ENCODE measurements around the gene ARSB. TPM values are rescaled to one million over a fixed set of nuclear protein-coding genes. Genes with fewer than 3 reads are reported as not detected.

The ARSB gene
- total RNA-seq, 1 experiment from 2014 or later: 8.4 TPM

DNA sequence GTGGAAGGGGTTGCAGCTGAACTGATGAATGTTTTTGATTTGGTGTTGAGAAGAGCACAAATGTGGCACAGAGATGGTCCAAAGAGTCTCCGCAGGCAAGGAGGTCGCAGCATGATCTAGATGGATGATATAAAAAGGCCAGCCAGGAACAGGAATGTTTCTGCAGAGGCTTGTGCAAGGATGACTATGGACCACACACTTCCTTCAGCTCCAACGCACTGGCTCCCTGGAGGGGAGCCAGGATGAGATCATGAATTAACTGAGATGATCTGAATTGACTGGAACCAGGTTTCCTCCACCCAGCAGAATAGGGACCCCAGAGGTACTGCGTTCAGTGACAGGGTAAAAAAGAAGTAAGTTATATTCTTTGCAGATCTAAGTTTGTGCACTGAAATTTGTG, 89.0 kb downstream of the ARSB start:
- H3K79me2 ChIP-seq (ENCODE audit: low read depth): no peaks in the 10 kb centered on the region
- no peaks in the 10 kb centered on the region for H3K9me3 ChIP-seq (ENCODE audit: insufficient read depth, low read depth)
- intact Hi-C loops (cut with micrococcal nuclease; ENCODE audit: unreplicated experiment): no loop called here
- no peak overlapping the region for H3K4me2 ChIP-seq
- H3K27ac ChIP-seq: no peak overlapping the region
- TF ChIP-seq CTCF (conservative IDR thresholded peaks at IDR 0.05) (no peak), EZH2 (IDR thresholded peaks at IDR 0.05; ENCODE audit: low read depth) (no peak)
- H3K9me2 ChIP-seq (ENCODE audit: insufficient read depth): no peaks in the 10 kb centered on the region
- H3K36me3 ChIP-seq (ENCODE audit: low read depth): no peaks in the 10 kb centered on the region
- ChIA-PET CTCF (no interaction called here), POLR2A (ENCODE audit: unreplicated experiment) (no interaction called here)
- H3K4me1 ChIP-seq (replicated peaks; ENCODE audit: insufficient read depth): 0 out of 2 replicates have a peak, but pooled peaks cover 5% of the 10 kb centered on the region
- H3F3A ChIP-seq (ENCODE audit: insufficient read depth, low read depth): 0 out of 2 replicates have a peak, but pooled peaks cover 5% of the 10 kb centered on the region
- H3K4me3 ChIP-seq: no peak overlapping the region
- H2AFZ ChIP-seq: no peak overlapping the region
- no peaks in the 10 kb centered on the region for H4K20me1 ChIP-seq (ENCODE audit: insufficient read depth)
- no peak for DNase-seq
- BruUV-seq (replicated peaks): no TSS peak
- H3K27me3 ChIP-seq (ENCODE audit: insufficient read depth, low read depth): no peaks in the 10 kb centered on the region

DNA sequence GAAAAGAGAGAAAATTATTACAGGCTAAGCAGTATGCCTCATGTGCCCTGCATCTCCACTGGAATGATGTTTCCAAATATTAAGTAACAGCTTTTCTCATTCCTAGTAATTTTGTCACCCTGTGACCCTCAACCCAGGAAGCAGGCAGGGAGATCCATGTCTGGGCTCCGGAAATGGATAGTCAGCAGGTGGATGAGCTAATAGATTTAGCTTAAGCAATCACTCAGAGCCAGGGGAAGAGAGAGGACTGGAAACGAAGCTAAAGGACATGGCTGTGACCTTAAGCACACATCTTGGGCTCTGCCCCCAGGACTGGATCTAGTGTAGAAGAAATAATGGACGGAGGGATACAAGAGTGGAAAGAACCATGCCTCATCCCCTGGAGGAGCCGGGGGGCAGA, 89.5 kb downstream of the ARSB start:
- Histone ChIP-seq H3F3A (ENCODE audit: insufficient read depth, low read depth) (0 out of 2 replicates have a peak, but pooled peaks cover 5% of the 10 kb centered on the region), H4K20me1 (ENCODE audit: insufficient read depth) (no peaks in the 10 kb centered on the region), H3K27me3 (ENCODE audit: insufficient read depth, low read depth) (no peaks in the 10 kb centered on the region), H3K4me1 (replicated peaks; ENCODE audit: insufficient read depth) (0 out of 2 replicates have a peak, but pooled peaks cover 5% of the 10 kb centered on the region), H3K27ac (no peak overlapping the region), H2AFZ (no peak overlapping the region), H3K79me2 (ENCODE audit: low read depth) (no peaks in the 10 kb centered on the region), H3K4me3 (no peak overlapping the region), H3K36me3 (ENCODE audit: low read depth) (no peaks in the 10 kb centered on the region), H3K9me2 (ENCODE audit: insufficient read depth) (no peaks in the 10 kb centered on the region), H3K4me2 (no peak overlapping the region), H3K9me3 (ENCODE audit: insufficient read depth, low read depth) (no peaks in the 10 kb centered on the region)
- CTCF ChIA-PET: no interaction called here
- intact Hi-C loops (cut with micrococcal nuclease; ENCODE audit: unreplicated experiment): no loop called here
- no TSS peak for BruUV-seq (replicated peaks)
- no peak for DNase-seq
- TF ChIP-seq EZH2 (IDR thresholded peaks at IDR 0.05; ENCODE audit: low read depth) (no peak), CTCF (conservative IDR thresholded peaks at IDR 0.05) (no peak)
- POLR2A ChIA-PET (ENCODE audit: unreplicated experiment): no interaction called here

DNA sequence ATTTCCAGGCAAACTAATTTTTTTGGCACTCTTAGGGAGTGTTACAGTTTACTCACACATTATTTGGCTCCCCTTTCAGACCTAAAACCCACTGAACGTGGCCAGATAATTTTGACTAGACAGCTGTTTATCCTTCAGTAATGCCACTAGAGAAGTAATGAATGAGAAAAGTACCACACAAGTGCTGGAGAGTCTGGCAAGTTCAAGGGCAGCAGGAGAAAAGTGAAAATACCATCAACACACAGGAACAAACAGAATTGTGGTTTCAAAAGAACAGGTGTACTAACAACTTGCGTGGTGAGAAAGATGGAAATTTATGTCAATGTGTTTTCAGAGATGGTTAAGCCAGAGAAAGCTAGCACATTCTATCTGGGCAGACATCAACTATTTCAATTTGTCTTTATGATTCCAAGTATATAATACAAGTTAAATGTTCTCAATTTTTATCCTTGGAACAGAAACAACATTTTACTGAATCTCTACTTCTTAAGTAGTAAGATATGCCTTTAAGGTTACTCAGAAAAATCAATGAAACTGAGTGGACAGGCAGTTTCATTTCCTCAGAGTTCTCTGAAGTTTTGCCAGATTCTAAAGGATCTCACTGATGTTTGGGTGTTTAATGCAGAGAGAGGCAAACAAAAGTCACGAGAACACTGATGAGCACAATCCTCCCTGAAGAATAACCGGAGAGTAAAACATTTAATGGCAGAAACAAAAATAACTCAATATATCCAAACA, 91.0 kb downstream of the ARSB start:
- Histone ChIP-seq H3K9me2 (ENCODE audit: insufficient read depth) (no peaks in the 10 kb centered on the region), H3K4me2 (no peak overlapping the region), H3K4me1 (replicated peaks; ENCODE audit: insufficient read depth) (0 out of 2 replicates have a peak, but pooled peaks cover 5% of the 10 kb centered on the region), H3F3A (ENCODE audit: insufficient read depth, low read depth) (0 out of 2 replicates have a peak, but pooled peaks cover 5% of the 10 kb centered on the region), H2AFZ (no peak overlapping the region), H3K4me3 (no peak overlapping the region), H3K79me2 (ENCODE audit: low read depth) (no peaks in the 10 kb centered on the region), H3K27me3 (ENCODE audit: insufficient read depth, low read depth) (no peaks in the 10 kb centered on the region), H4K20me1 (ENCODE audit: insufficient read depth) (no peaks in the 10 kb centered on the region), H3K27ac (no peak overlapping the region), H3K9me3 (ENCODE audit: insufficient read depth, low read depth) (no peaks in the 10 kb centered on the region), H3K36me3 (ENCODE audit: low read depth) (no peaks in the 10 kb centered on the region)
- CTCF ChIA-PET: no interaction called here
- TF ChIP-seq EZH2 (IDR thresholded peaks at IDR 0.05; ENCODE audit: low read depth): no peak
- no peak for TF ChIP-seq CTCF (conservative IDR thresholded peaks at IDR 0.05)
- POLR2A ChIA-PET (ENCODE audit: unreplicated experiment): no interaction called here
- BruUV-seq (replicated peaks): no TSS peak
- intact Hi-C loops (cut with micrococcal nuclease; ENCODE audit: unreplicated experiment): no loop called here
- no peak for DNase-seq

Measured in PC-9 (cell line).